ENCODE measurements around the gene FAM181A. TPM values are rescaled to one million over a fixed set of nuclear protein-coding genes. Genes with fewer than 3 reads are reported as not detected.

FAM181A gene
- total and polyA plus RNA-seq, 10 of the 15 experiments (the other 5 are each of a cell fraction or from before 2014, with no cell fraction given): not detected

DNA sequence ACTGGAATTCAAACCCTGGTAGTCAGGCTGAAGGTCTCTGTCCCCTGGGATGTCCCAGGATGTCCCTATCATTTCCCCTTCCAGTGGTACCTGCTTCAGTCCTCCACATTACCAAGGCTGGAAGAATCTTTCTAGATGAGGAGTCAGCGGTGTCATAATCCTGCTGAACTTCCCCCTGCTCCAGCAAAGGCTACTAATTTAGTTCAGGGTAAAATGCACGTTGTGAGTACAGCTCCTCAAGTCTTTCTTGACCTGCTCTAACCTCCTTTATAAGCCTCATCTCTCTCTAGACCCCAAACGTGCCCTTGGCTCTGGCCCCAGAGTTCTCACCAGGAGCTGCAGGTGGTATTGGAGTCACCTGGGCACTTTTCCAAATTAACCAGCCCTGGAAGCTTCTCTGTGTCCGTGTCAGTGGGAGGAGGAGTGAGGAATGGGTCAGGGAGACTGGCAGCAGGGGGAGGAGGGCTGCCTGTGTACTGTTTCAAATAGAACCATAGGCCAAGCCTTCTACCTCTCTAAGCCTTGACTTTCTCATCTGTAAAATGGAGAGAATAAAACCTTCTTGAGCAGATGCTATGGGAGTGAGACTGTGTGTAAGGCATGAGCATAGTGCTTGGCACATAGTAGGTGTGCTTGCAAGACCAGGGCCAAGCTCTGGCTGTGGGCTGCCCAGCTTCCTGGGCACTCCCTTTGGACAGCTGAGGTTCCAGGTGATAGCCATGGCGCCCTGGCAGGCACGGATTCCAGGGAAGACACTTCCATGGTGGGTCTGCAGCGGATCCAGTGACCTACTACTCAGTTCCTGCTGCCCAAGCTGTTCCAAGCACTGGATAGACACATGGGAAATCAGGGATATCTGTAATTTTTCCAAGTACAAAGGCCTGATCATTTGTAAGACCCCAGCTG lies 24.7 kb downstream of the FAM181A start:
- no peak overlapping the region for H3K27ac ChIP-seq (ENCODE audit: control insufficient read depth, insufficient read depth)
- no peak overlapping the region for H3K4me3 ChIP-seq
- H3K9ac ChIP-seq (ENCODE audit: control insufficient read depth, insufficient read depth, low read length): no peak overlapping the region
- no peak for TF ChIP-seq ATF7 (IDR thresholded peaks at IDR 0.05; ENCODE audit: low read depth)
- no peak for TF ChIP-seq HDAC6 (IDR thresholded peaks at IDR 0.05; ENCODE audit: unreplicated experiment)
- TF ChIP-seq MAX (IDR thresholded peaks at IDR 0.05; ENCODE audit: low read depth, low read length): no peak
- no peak for TF ChIP-seq STAT3 (IDR thresholded peaks at IDR 0.05; ENCODE audit: low read depth, low read length)
- no peak for TF ChIP-seq YBX1 (IDR thresholded peaks at IDR 0.05)
- no peak for TF ChIP-seq YY1 (IDR thresholded peaks at IDR 0.05; ENCODE audit: low read depth, low read length)
- TF ChIP-seq, protein P1, sequence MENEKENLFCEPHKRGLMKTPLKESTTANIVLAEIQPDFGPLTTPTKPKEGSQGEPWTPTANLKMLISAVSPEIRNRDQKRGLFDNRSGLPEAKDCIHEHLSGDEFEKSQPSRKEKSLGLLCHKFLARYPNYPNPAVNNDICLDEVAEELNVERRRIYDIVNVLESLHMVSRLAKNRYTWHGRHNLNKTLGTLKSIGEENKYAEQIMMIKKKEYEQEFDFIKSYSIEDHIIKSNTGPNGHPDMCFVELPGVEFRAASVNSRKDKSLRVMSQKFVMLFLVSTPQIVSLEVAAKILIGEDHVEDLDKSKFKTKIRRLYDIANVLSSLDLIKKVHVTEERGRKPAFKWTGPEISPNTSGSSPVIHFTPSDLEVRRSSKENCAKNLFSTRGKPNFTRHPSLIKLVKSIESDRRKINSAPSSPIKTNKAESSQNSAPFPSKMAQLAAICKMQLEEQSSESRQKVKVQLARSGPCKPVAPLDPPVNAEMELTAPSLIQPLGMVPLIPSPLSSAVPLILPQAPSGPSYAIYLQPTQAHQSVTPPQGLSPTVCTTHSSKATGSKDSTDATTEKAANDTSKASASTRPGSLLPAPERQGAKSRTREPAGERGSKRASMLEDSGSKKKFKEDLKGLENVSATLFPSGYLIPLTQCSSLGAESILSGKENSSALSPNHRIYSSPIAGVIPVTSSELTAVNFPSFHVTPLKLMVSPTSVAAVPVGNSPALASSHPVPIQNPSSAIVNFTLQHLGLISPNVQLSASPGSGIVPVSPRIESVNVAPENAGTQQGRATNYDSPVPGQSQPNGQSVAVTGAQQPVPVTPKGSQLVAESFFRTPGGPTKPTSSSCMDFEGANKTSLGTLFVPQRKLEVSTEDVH (IDR thresholded peaks at IDR 0.05; ENCODE audit: low read depth, partially characterized antibody): no peak
- TF ChIP-seq TAF1 (IDR thresholded peaks at IDR 0.05; ENCODE audit: borderline replicate concordance, low read depth, low read length): no peak
- TF ChIP-seq, protein P2, sequence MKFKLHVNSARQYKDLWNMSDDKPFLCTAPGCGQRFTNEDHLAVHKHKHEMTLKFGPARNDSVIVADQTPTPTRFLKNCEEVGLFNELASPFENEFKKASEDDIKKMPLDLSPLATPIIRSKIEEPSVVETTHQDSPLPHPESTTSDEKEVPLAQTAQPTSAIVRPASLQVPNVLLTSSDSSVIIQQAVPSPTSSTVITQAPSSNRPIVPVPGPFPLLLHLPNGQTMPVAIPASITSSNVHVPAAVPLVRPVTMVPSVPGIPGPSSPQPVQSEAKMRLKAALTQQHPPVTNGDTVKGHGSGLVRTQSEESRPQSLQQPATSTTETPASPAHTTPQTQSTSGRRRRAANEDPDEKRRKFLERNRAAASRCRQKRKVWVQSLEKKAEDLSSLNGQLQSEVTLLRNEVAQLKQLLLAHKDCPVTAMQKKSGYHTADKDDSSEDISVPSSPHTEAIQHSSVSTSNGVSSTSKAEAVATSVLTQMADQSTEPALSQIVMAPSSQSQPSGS (IDR thresholded peaks at IDR 0.05; ENCODE audit: low read length): no peak
- TF ChIP-seq EED (IDR thresholded peaks at IDR 0.05; ENCODE audit: low read depth): no peak
- TF ChIP-seq CUX1 (IDR thresholded peaks at IDR 0.05; ENCODE audit: insufficient replicate concordance, low read depth, low read length): no peak
- TF ChIP-seq JUNB (IDR thresholded peaks at IDR 0.05): no peak
- H3K4me1 ChIP-seq (ENCODE audit: control insufficient read depth, insufficient read depth, low read length): peaks cover 46% of the 10 kb centered on the region
- DNase-seq (ENCODE audit: low read depth, low spot score) (no peak), ATAC-seq (no peak), FAIRE-seq (no peak)
- no TSS peak for BruUV-seq (replicated peaks)
- POLR2A ChIA-PET: interaction anchor here (0.9 to 1.2 kb wide), 4 partner anchors 15 to 49 kb away, joined by 3 to 5 read pairs (median 4); no protein-coding TSS in a partner anchor
- in situ Hi-C loops (cut with MboI): loop anchor here (25.0 kb wide), 2 partner anchors 1190 to 1710 kb away; no protein-coding TSS in a partner anchor
- SMC1A ChIA-PET (ENCODE audit: uncharacterized antibody, unreplicated experiment): interaction anchor here (0.6 to 19.5 kb wide), 7 partner anchors 11 to 722 kb away, joined by 3 to 409 read pairs (median 4); partner anchors contain the start of gene ASB2
- H3K36me3 ChIP-seq (ENCODE audit: control insufficient read depth in 2 of 2, insufficient read depth in 2 of 2, low read length in 1 of 2): peaks cover 0 to 6% of the 10 kb centered on the region in 2 experiments; a peak in 2 of 4 replicates
- no peaks in the 10 kb centered on the region for H3K9me3 ChIP-seq (replicated peaks; ENCODE audit: control insufficient read depth, insufficient read depth, low read length)
- CTCF ChIA-PET: interaction anchor here (1.1 to 5.2 kb wide), 8 partner anchors 8 to 184 kb away, joined by 3 to 58 read pairs (median 8); partner anchors contain the start of gene CCDC197
- WGBS (ENCODE audit: insufficient coverage, insufficient replicate concordance, low lambda C conversion rate, missing lambda C conversion rate): 33% methylated on average over 7 of the region's 7 CpGs
- RAD21 ChIA-PET (ENCODE audit: unreplicated experiment): interaction anchor here (1.6 to 15.3 kb wide), 4 partner anchors 11 to 48 kb away, joined by 9 to 324 read pairs (median 24); partner anchors contain the start of gene ASB2
- no peak overlapping the region for H3K4me2 ChIP-seq (ENCODE audit: control insufficient read depth, insufficient read depth)
- H3K79me2 ChIP-seq (ENCODE audit: control insufficient read depth, insufficient read depth, low read length): no peaks in the 10 kb centered on the region; the same call in 1 of the 2 replicates
- intact Hi-C loops (cut with micrococcal nuclease; ENCODE audit: unreplicated experiment): no loop called here
- H2AFZ ChIP-seq (ENCODE audit: control insufficient read depth, low read depth, low read length): no peak overlapping the region
- no peaks in the 10 kb centered on the region for H4K20me1 ChIP-seq (ENCODE audit: control insufficient read depth, insufficient read depth)
- H3K27me3 ChIP-seq (replicated peaks in 1 of 2; ENCODE audit: control insufficient read depth in 2 of 2, insufficient read depth in 2 of 2, low read length in 1 of 2): no peaks in the 10 kb centered on the region
